Ishikawa (cell line): Measurements from ENCODE around the gene MVP.

ENCODE experiments used
- CEBPB ChIP-seq: IDR thresholded peaks from 2 replicates; pipeline ENCODE4 v1.6.1; 2012
- CREB1 ChIP-seq: IDR thresholded peaks from 2 replicates; pipeline ENCODE4 v1.6.1; 2012; ENCODE audit warnings: low read depth
- EGR1 ChIP-seq: IDR thresholded peaks from 2 replicates; pipeline ENCODE4 v1.6.1; 2012
- EP300 ChIP-seq: IDR thresholded peaks from 2 replicates; pipeline ENCODE4 v1.6.1; 2012; ENCODE audit warnings: borderline replicate concordance
- FOXM1 ChIP-seq: IDR thresholded peaks from 2 replicates; pipeline ENCODE4 v1.6.1; 2012; ENCODE audit warnings: low read depth, borderline replicate concordance
- MAX ChIP-seq: IDR thresholded peaks from 2 replicates; pipeline ENCODE4 v1.6.1; 2012
- NFIC ChIP-seq: IDR thresholded peaks from 2 replicates; pipeline ENCODE4 v1.6.1; 2012
- RAD21 ChIP-seq: IDR thresholded peaks from 2 replicates; pipeline ENCODE4 v1.6.1; 2012; ENCODE audit warnings: low read depth
- REST ChIP-seq: IDR thresholded peaks from 2 replicates; pipeline ENCODE4 v1.6.1; 2012; ENCODE audit warnings: low read depth, mild to moderate bottlenecking
- TAF1 ChIP-seq: IDR thresholded peaks from 2 replicates; pipeline ENCODE4 v1.6.1; 2012; ENCODE audit warnings: low read depth, mild to moderate bottlenecking
- TCF12 ChIP-seq: IDR thresholded peaks from 2 replicates; pipeline ENCODE4 v1.6.1; 2012; ENCODE audit warnings: low read depth
- TEAD4 ChIP-seq: IDR thresholded peaks from 2 replicates; pipeline ENCODE4 v1.6.1; 2012
- YY1 ChIP-seq: IDR thresholded peaks from 2 replicates; pipeline ENCODE4 v1.6.1; 2012; ENCODE audit warnings: low read depth
- ZBTB7A ChIP-seq: IDR thresholded peaks from 2 replicates; pipeline ENCODE4 v1.6.1; 2012; ENCODE audit warnings: low read depth
- TF ChIP-seq, protein P1 (sequence below): IDR thresholded peaks from 2 replicates; pipeline ENCODE4 v1.6.1; 2012

MVP gene

DNA sequence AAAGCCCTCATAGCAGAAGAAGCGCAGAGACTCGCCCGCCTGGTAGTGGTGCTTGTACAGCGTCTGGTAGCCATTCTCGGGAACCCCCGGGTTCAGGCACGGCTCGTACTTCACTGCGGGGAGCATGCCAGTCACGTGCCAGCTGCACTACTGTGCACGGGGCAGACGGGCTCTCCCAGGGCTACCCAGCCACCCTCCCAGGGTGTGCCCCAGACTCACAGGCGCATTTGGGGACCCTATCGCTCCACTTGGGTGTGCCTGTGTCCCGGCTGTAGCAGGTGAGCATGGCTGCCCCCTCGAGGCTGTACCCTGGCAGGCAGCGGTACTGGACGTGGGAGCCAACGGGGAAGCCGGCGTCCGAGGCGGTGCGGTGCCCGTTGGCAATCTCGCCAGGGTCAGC, 53.1 kb downstream of the MVP start:
- TF ChIP-seq CEBPB (no peak), EGR1 (no peak), REST (no peak), TCF12 (no peak), RAD21 (no peak), YY1 (no peak), NFIC (no peak), CREB1 (no peak), TAF1 (no peak), MAX (no peak), TEAD4 (no peak), EP300 (no peak), ZBTB7A (no peak), FOXM1 (no peak)
- TF ChIP-seq, protein P1, sequence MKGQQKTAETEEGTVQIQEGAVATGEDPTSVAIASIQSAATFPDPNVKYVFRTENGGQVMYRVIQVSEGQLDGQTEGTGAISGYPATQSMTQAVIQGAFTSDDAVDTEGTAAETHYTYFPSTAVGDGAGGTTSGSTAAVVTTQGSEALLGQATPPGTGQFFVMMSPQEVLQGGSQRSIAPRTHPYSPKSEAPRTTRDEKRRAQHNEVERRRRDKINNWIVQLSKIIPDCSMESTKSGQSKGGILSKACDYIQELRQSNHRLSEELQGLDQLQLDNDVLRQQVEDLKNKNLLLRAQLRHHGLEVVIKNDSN = no peak

DNA sequence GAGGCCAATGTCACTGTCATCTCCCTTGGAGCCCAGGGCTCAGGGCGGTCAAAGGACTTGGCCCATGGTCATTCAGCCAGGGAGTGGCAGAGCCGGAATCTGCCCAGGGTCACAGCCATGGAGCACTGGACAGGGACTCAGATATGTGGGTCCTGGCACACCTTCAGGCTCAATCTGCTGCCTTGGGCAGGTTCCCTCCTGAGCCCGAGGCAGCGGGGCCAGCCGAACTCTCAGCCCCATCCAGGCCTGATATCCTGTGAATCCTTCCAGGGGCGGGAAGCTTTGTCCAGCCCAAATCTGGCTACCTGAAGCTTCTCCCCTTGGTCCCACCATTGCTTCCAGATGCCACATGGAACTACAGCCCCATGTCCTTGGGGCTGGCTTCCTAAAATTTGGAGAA, 54.9 kb downstream of the MVP start:
- TF ChIP-seq MAX = no peak
- no peak for TF ChIP-seq CREB1
- no peak for TF ChIP-seq EGR1
- no peak for TF ChIP-seq ZBTB7A
- no peak for TF ChIP-seq REST
- no peak for TF ChIP-seq YY1
- TF ChIP-seq EP300 = no peak
- TF ChIP-seq NFIC = no peak
- TF ChIP-seq, protein P1 = no peak
- TF ChIP-seq RAD21 = no peak
- TF ChIP-seq TEAD4 = no peak
- TF ChIP-seq CEBPB = no peak
- no peak for TF ChIP-seq FOXM1
- no peak for TF ChIP-seq TCF12

- TF ChIP-seq TCF12 = no peak
- no peak for TF ChIP-seq YY1
- TF ChIP-seq FOXM1 = no peak
- TF ChIP-seq CEBPB = no peak
- no peak for TF ChIP-seq EP300
- no peak for TF ChIP-seq EGR1
- TF ChIP-seq CREB1 = no peak
- TF ChIP-seq MAX = no peak
- no peak for TF ChIP-seq NFIC
- TF ChIP-seq ZBTB7A = no peak
Measured at GRCh38 chr16:29876217-29876593, 55.9 kb downstream of the MVP start.

- TF ChIP-seq TCF12 (no peak), FOXM1 (no peak), REST (no peak), EP300 (no peak), ZBTB7A (no peak), TEAD4 (no peak), YY1 (no peak), CREB1 (no peak), MAX (no peak), TAF1 (no peak), CEBPB (no peak)
- TF ChIP-seq, protein P1 = no peak
Measured at GRCh38 chr16:29876594-29877249, 56.5 kb downstream of the MVP start.
